GM04504 (cell line): ENCODE data around the gene CREM.
"Not testable (repeated sequence)": the region's sequence is repeated elsewhere in the genome, so short reads cannot be mapped to it uniquely, and the experiment has no call there.

Experiments used
- DNase-seq: peaks from one replicate; pipeline ENCODE4 v3.0.0-alpha.2; 2012; ENCODE audit warnings: low read depth

CREM gene

DNA sequence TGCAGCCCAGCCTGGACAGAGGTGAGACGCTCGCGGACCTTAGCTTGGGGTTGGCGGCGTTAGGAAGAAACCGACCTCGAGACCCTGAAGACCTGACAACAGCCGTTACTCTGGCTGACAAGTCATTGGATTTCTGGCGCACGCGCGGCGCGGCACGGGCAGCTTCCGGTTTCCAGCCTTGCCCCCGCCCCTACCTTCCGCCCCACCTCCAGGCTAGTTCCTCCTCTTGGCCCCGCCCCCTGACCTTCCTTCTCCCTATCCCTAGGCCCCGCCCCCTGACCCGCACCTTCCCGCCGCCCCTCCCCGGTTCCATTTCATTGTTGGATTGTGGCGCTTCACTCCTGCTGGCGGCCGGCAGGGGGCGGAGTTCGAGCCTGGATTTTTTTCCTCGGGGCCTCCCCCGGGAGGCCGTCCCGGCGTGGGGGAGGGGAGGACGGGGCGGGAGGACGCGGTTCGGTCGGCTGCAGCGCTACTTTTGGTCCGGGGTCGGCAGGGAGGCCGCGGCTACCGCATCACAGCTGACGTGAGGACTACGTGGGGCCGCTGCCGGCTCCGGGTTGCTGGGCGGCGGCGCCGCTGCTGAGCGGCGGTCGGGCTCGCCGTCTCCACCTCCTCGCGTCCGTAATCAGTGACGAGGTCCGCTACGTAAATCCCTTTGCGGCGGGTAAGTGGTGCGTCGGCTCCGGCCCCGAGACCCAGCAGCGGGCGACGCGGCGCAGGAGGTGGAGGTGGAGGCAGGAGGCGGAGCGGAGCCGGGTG, at the start of gene CREM:
Gene CREM (plus strand): TSS at position 317 of the 759 bp plus-strand sequence. CDS start 10,990 bp downstream, outside the sequence.
- peak; percentile 88 for DNase-seq

DNA sequence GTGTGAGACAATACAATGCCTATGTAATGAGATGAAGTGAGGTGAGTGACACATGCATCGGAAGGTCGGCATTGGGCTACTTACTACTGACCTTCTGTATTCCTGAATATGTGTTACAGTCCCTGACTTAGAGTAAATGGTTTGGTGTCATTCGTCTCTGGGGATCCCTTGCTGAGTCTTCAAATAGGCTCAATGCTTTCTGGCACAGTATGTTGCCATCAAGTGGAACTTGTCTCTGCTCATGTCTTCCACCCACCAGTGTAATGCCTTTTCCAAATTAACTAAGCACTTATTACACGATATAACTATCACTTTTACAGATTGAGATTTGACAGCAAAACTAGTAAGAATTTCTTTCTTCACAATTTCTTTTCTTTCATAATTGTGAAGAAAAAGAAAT, 47.4 kb upstream of the CREM start:
- no peak for DNase-seq

DNA sequence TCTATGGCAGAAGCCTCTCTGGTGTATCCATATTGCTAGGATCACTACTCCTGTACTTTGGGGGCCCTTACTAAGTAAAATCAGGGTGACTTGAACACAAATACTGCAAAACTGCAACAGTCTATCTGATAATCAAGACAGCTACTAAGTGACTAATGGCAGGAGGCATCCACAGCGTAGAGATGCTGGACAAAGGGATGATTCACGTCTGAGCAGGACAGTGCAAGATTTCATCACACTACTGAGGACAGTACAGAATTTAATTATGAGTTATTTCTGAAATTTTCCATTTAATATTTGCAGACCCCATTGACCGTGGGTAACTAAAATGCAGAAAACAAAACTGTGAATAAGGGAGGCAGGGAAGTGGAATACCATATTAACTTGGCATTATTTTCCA, 46.9 kb upstream of the CREM start:
- peak; percentile 58 for DNase-seq

DNA sequence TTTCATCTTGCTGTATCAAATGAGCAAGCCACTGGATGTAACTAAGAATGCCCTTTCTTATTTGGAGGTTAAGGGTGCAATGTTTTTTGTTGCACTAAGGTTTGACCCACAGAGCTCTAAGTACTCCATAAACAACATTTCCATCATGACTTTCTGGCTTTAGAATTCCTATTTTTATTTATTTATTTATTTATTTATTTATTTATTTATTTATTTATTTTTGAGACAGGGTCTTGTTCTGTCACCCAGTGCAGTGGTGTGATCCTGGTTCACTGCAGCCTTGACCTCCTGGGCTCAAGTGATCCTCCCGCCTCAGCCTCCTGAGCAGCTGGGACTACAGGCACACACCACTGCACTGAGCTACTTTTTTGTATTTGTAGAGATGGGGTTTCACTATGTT, 46.4 kb upstream of the CREM start:
- DNase-seq = not testable (repeated sequence)

DNA sequence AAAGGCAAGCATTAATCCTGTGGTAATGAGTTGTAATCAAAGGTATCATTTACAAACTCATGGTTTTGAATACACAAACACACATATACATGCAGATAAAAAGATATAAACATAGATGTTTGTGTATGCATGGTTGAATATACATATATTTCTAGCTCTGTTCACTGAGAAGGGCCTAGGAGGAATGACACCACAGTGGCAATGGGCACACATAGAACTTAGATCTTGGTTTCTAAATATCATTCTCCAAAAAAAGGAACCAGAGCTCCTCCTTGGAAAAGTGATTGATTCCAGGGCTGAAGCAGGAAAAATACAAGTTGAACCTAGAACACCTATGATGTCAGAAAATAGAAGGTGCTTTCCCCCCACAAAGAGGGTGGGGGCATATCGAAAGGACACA, 43.4 kb upstream of the CREM start:
- DNase-seq = no peak

DNA sequence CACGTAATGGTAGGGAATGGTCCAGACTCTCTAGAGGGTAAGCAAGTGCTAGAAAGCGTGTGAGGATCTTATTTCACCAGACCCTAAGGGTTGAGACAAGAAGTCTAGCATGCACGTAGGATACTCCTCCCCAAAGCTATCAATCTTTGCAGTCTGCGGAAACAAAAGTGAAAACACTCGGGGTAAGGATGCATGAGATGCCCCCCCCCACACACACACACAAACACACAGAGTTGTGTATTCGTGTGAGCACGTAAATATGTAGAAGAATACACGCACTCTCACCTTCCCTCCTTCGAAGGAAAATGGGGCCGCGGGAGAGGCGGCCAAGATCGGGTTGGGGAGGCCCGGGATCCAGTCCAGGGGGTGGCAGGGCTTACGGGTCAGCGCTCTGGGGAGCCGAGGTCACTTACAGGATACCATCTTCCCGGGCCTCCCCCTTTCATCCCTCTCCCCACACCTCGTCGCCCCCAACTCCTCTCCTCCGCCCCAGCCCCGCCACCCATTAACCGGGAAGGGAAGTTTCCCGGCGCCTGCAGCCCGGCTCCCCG, 37.0 kb upstream of the CREM start:
- no peak for DNase-seq

DNA sequence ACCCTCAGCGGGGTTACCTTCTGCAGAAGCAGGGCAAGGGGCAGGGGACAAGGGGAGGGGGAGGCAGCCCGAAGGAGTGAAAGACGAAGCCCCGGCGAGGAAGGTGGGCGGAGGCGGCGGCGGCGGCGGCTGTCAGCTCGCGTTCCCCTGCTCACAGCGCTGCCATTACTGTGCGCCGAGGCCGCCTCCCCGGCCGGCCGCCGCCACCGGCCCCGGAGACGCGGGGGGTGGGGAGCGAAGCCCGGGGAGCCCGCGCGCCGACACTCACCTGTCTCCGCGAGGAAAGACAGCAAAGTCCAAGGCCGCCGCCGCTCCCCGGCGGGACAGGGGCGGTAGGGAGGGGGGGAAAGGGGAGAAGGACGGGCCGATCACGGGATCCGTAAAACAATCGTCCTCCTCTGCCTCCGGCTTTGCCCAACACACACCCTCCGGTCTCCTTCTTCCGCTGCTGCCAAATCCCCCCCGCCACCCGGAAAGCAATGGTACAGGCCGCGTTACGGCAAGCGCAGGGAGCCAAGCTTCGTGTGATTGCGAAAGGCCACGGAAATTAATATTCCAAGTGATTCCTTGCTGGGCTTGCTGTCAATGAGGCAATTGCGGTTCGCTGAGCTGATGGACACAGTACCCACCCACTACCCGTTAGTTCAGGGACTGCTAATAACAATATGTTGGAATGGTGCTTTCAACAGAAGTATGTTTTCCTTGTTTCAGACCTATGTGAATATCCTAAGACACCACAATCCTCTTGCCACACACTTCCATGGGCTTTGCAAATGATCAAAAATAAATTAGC, 36.3 kb upstream of the CREM start, which contains the start of gene CUL2:
Gene CUL2 (minus strand): TSS at position 180 of the 793 bp plus-strand sequence. CDS start 19,024 bp downstream, outside the sequence.
- peak; percentile 91 for DNase-seq

DNA sequence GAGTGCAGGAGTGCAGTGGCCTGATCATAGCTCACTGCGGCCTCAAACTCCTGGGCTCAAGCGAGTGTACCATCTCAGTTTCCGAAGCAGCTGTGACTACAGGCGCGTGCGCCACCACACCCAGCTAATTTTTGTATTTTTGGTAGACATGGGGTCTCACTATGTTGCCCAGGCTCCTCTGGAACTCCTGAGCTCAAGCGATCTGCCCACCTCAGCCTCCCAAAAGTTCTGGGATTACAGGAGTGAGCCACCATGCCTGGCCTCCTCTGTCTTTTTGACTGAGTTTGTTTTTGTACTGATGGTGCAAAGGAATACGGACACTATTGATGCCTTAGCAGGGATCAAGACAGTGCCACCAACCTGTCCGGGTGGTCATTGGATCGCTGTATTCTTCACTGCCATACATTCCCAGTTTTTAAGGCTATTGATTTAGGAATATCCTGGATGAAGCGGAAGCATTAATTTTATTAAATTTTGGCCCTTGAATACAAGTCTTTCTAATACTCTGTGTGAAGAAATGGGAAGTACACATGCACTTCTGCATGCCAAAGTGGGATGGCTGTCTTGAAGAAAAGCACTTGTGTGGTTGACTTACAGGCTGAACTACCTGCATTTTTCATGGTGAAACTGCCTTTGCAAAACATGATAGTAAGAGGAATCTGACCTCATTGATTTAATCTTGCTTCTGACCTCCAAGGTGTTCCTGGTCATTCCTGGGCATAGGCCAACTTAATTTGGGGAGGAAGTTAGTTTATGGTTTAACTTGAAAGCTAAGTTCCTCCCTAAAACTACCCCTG, 34.5 kb upstream of the CREM start:
- no peak for DNase-seq

DNA sequence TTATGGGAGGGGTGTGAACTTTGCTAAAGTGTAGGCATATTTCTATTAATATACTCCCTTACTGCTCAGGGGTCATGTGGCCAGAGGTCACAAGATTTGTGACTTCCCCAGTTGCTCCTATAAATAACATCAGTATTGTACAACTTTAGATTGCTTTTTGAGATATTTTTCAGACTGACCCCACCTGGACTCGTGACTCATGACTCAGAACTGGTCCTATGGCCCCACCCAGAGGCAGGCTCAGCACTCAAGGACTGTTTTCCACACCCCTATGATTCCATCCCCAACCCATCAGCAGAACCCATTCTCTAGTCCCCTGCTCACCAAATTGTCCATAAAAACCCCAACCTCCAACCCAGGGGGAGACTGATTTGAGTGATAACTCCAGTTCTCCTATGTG, 33.8 kb upstream of the CREM start:
- DNase-seq = no peak

DNA sequence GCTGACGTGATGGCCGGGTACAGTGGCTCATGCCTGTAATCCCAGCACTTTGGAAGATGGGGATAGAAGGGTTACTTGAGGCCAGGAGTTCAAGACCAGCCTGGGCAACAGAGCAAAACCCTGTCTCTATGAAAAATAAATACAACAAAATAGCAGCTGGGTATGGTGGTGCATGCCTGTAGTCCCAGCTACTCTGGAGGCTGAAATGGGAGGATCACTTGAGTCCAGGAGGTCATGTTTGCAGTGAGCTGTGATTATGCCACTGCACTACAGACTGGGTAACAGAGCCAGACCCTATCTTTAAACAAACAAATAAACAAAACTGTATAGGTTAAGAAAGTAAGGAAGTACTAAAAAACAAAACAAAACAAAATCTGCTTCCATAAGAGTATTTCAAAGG, 30.3 kb upstream of the CREM start:
- DNase-seq = no peak

DNA sequence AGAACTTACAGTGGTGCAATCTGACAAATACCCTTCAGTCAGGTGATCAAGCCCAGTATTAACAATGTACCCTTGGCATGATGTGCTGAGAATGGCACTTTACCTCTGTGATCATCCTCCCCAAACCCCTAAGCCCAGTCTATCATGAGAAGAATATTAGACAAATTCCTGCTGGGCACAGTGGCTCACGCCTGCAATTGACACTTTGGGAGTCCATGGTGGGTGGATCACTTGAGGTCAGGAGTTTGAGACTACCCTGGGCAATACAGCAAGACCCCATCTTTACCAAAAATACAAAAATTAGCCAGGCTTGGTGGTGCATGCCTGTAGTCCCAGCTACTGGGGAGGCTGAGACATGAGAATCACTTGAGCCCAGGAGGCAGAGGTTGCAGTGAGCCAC, 29.1 kb upstream of the CREM start:
- no peak for DNase-seq

DNA sequence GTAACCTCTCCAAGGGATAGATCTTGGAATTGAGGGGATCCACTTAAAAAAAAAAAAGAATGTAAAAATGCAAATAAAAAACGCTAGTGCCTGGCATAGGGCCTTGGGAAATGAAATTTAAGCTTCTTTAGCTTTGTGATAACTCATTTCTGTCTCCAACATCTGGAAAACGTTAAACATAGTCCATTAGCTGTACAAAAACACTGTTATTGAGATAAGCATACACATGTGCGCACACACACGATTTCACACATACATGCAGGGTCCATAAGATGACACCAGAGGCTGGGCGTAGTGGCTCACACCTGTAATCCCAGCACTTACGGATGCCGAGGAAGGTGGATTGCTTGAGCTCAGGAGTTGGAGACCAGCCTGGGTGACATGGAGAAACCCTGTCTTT, 22.8 kb upstream of the CREM start:
- DNase-seq = no peak

DNA sequence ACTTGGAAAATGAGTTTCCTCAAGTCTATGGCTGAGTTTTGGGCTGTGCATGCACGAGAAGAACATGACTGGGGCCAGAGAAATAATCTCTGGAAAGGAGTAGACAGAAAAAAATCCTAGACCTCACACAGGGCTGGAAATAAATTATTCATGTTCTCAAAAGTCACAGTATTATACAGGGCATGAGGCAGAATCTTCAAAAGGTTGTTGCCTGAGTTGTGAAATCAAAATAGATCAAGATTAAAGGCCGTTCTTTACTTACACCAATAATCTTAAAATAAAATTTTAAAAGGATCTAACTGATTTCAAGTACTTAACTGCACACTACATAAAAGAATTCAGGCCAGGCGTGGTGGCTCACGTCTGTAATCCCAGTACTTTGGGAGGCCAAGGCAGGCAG, 14.1 kb upstream of the CREM start:
- no peak for DNase-seq

DNA sequence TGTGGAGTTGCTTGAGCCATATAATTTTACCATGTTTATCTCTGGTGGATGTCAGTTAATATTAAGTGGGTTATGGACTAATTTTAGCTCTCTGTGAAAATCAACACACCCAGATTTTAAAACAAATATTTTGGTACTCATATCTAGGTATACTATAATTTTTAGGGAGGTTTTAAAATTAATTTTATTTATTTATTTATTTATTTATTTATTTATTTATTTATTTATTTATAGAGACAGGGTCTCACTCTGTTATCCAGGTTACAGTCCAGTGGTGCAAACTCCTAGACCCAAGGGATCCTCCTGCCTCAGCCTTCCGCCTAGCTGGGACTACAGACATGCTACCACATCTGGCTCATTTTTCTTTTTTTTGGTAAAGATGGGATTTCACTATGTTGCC, 7.3 kb upstream of the CREM start:
- no peak for DNase-seq

DNA sequence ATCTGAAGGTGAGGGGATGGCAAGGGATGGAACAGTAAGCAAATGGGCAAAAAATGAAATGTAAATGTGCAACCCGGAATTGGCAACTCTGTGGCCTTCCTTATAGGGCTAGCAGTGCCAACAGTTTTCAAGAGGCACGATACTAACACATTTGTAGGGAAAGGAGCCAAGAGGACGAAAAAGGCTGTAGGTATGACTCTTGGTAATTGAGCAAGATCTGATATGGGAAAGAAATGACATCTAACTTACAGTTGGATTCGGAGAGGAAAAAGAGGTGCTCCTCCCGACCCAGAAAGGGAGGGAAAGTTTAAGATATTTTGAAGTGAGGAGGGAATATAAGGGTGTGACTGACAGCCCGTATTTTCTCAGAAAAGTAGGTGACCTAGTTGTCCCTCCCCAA, 2.1 kb upstream of the CREM start:
- no peak for DNase-seq

DNA sequence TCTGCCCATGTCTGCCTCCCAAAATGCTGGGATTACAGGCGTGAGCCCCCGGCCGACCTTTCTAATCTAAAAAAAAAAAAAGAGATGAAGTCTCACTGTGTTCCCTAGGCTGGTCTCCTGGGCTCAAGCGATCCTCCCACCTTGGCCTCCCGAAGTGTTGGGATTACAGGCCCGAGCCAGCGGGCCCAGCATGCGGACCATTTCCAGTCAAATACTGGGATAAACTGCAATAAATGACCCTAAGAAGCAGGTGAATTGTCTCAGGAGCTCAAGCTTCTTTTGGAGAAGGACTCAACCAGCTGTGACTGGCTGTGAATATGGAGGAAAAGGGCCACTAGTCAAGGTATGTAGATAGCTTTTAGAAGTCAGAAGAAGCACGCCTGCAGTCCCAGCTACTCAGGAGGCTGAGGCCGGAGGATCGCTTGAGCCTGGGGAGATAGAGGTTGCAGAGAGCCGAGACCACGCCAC, 550 bp upstream of the CREM start:
- no peak for DNase-seq

DNA sequence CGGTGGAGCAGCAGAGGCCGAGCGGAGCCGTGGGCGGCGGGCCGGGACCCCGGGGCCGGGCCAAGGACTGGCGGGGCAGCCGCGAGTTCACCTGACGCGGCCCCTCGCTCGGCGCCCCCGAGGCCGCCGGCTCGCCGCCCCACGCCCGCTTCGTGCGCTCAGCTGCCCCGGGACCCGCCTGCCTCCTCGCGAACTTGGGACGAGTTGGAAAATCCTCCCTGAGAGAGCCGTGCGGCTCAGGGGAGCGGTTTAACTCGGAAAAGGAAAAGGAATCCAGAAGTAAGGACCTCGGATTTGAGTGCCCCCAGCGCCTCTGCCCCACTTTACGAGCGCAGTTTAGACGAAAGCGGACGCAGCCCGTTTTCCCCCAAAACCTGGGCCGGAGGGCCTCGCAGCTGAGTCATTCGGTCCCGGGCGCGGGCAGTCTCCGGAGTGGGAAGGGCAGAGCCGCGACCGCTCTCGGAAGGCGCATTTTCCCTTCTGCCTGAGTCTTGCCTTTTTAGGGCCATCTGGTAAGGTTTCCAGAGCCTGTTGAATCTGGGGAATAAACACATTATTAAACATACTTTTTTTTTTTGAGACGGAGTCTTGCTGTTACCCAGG, 744 bp downstream of the CREM start:
- peak; percentile 52 for DNase-seq

DNA sequence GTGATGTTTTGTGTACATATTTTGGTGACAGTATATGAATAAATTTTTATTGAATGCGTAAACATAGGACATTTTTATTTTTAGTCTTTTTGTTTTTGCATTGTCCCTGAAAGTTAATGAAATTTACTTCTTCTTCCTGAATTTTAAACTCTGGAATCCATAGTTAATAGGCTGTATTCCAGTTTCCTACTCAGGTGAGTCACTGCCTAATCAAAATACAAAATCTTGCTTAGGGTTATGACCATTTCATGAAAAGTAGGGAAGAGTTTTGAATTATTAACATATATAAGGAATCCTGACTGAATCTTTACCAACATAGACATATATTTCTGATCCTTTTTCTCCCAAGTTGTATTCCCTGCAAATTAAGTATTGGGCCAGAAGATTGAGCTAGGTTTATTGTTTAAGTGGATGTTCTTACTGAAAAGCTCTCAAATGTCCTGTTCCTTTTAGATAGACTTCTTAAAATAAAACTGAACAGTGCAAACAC, 2.6 kb downstream of the CREM start:
- DNase-seq = no peak

DNA sequence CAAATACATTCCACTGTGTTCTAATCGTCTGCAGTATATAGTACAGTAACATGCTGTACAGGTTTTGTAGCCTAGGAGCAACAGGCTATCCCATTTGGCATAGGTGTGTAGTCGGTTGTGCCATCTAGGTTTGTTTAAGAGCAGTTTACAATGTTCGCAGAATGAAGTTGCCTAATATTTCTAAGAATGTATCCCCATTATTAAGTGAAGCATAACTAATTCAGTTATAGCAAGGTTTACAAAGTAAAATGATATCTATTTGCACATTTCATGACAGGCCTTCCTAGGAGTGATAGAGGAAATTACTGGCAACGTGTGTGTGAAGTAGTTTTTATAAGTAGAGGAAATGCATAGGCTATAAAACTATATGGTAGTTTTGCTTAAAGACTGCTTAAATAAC, 4.0 kb downstream of the CREM start:
- DNase-seq = no peak

DNA sequence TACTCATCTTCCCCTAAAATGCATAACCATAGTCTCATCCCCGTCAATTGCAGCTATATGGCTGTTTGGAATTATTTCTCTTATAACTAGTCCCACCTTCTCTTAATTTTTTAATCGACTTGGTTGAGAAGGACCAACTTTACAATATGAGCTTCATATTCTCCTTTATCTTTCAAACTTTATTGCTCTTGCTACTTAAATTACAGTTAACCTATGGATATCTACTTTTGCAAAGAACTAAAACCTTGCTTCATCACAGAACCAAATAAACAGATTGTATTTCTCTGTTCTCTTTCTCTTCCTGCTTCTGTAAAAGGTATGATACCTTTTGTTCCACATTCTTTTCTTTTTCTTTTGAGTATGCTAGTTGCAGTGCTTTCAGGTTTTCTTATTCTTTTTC, 6.1 kb downstream of the CREM start:
- DNase-seq = no peak

DNA sequence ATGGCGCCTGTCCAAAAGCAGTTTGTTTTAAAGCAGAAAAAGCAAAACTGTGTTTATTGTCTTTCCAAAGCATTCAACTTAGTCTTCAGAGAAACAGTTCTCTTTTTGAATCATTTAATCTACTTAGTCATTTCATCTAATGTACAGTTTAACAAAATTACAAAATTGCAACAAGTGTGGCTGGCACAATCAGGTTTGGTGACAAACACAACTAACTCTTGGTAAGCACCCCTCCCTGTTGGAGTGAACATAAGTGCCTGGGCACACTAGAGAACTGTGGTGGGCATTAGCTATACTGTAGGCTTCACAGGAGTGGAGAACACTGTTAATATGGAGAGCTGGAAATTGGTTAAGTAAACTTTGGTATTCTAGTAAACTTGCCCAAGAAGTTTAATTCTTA, 6.9 kb downstream of the CREM start:
- DNase-seq = no peak

DNA sequence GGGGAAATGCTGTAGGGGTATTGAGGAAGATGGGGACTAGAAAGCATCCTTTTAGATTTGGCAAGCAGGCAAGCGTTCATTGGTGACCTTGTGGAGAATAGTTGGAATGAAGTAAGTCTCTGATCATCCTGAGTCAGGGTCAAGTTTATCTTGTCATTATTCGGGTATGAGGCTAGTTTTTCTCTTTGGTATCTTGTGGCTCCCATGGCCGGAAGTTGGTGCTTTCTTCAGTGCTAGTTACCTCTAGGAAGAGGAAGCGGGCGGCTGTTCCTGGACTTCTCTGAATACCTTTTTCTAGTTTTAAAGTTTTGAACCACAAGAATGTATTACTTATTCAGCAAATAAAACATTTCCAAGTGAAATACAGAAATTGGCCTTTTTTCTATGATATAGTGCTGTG, 9.2 kb downstream of the CREM start:
- DNase-seq = no peak
